Stimulated activated CD4-positive, alpha-beta T cell treated with anti-CD3 and anti-CD28 coated beads, Interleukin-12 subunit alpha, Interleukin-12 subunit beta, amount 100 ng/mL, for 48 hours (primary cell): Measurements from ENCODE around the gene WFDC1.
"Not testable (repeated sequence)": the region's sequence is repeated elsewhere in the genome, so short reads cannot be mapped to it uniquely, and the experiment has no call there.

ENCODE experiments used
- DNase-seq, 3 donors: peaks; one replicate each; pipeline ENCODE4 v3.0.0-alpha.2; 2020; ENCODE audit warnings: low read depth in 2 of 3, low spot score in 1 of 3

Gene WFDC1

GRCh38 chr16:84327926-84328505, 33.3 kb downstream of the WFDC1 start:
- DNase-seq = no peak

GRCh38 chr16:84329016-84329415, 34.3 kb downstream of the WFDC1 start:
- DNase-seq = no peak

GRCh38 chr16:84329843-84330684, 35.4 kb downstream of the WFDC1 start:
- no peak for DNase-seq

GRCh38 chr16:84330685-84331050, 36.0 kb downstream of the WFDC1 start:
- no peak for DNase-seq

- DNase-seq = no peak
Observed at GRCh38 chr16:84331998-84332780, 37.5 kb downstream of the WFDC1 start.

GRCh38 chr16:84332975-84333684, 38.5 kb downstream of the WFDC1 start:
- DNase-seq = no peak

GRCh38 chr16:84334058-84334457, 39.4 kb downstream of the WFDC1 start:
- DNase-seq = no peak

- no peak for DNase-seq
Observed at GRCh38 chr16:84334482-84334881, 39.8 kb downstream of the WFDC1 start.

- DNase-seq = not testable (repeated sequence)
Observed at GRCh38 chr16:84337236-84337635, 42.6 kb downstream of the WFDC1 start.

GRCh38 chr16:84339311-84339710, 44.6 kb downstream of the WFDC1 start:
- no peak for DNase-seq

GRCh38 chr16:84339766-84340165, 45.1 kb downstream of the WFDC1 start:
- no peak for DNase-seq

GRCh38 chr16:84340325-84341040, 45.8 kb downstream of the WFDC1 start:
- no peak for DNase-seq

- no peak for DNase-seq
Observed at GRCh38 chr16:84341528-84342295, 47.0 kb downstream of the WFDC1 start.

GRCh38 chr16:84343800-84344199, 49.1 kb downstream of the WFDC1 start:
- DNase-seq = not testable (repeated sequence)

GRCh38 chr16:84344781-84345180, 50.1 kb downstream of the WFDC1 start:
- DNase-seq = no peak

- no peak for DNase-seq
Observed at GRCh38 chr16:84347161-84347560, 52.5 kb downstream of the WFDC1 start.

GRCh38 chr16:84348386-84348888, 53.8 kb downstream of the WFDC1 start:
- no peak for DNase-seq

- no peak for DNase-seq
Observed at GRCh38 chr16:84349862-84350684, 55.4 kb downstream of the WFDC1 start.
